NB4 (cell line): ENCODE data around the gene SHISAL1.
"Not testable (repeated sequence)": the region's sequence is repeated elsewhere in the genome, so short reads cannot be mapped to it uniquely, and the experiment has no call there.

Experiments
- DNase-seq: peaks from one replicate; pipeline ENCODE4 v3.0.0; 2010; ENCODE audit warnings: low read depth
- H3K4me3 ChIP-seq: one replicate; pipeline ENCODE4 v1.5.1; 2011; ENCODE audit warnings: mild to moderate bottlenecking, low read depth, low read length, moderate library complexity
- CTCF ChIP-seq: IDR thresholded peaks from one replicate; pipeline ENCODE4 v1.5.1; 2012; ENCODE audit warnings: low read depth, low read length
- MAX ChIP-seq: IDR thresholded peaks from 2 replicates; pipeline ENCODE4 v1.6.1; 2011; ENCODE audit warnings: low read depth, low read length
- MYC ChIP-seq: IDR thresholded peaks from 2 replicates; pipeline ENCODE4 v1.6.1; 2011; ENCODE audit warnings: low read depth, low read length
- POLR2A ChIP-seq: IDR thresholded peaks from 2 replicates; pipeline ENCODE4 v1.6.1; 2011; ENCODE audit warnings: mild to moderate bottlenecking; ENCODE audit not compliant: insufficient read length; ENCODE audit errors: extremely low read depth

The SHISAL1 gene

GRCh38 chr22:44328326-44328725, 15.6 kb upstream of the SHISAL1 start:
- no peak overlapping the region for H3K4me3 ChIP-seq
- DNase-seq = no peak
- TF ChIP-seq MYC (no peak), MAX (no peak), POLR2A (no peak), CTCF (no peak)

GRCh38 chr22:44326491-44326885, 13.7 kb upstream of the SHISAL1 start:
- peak overlapping the region; percentile 52 for H3K4me3 ChIP-seq
- TF ChIP-seq CTCF (no peak), POLR2A (no peak), MYC (no peak), MAX (no peak)
- no peak for DNase-seq

GRCh38 chr22:44325718-44326490, 13.2 kb upstream of the SHISAL1 start:
- no peak for DNase-seq
- H3K4me3 ChIP-seq = peak overlapping the region; percentile 52
- TF ChIP-seq POLR2A = no peak
- no peak for TF ChIP-seq MAX
- no peak for TF ChIP-seq CTCF
- no peak for TF ChIP-seq MYC

- H3K4me3 ChIP-seq, DNase-seq: not testable (repeated sequence)
These were observed 10.5 kb upstream of the SHISAL1 start for GRCh38 chr22:44323140-44323790.

- H3K4me3 ChIP-seq = no peak overlapping the region
- no peak for DNase-seq
- TF ChIP-seq POLR2A (no peak), CTCF (no peak), MAX (no peak), MYC (no peak)
These were observed 6.9 kb upstream of the SHISAL1 start for GRCh38 chr22:44319685-44320084.

- no peak for DNase-seq
- TF ChIP-seq MAX (no peak), MYC (no peak), POLR2A (no peak), CTCF (no peak)
- H3K4me3 ChIP-seq = no peak overlapping the region
These were observed 6.0 kb upstream of the SHISAL1 start for GRCh38 chr22:44318751-44319150.
